ENCODE results near the gene LPAR3. TPM values are rescaled to one million over a fixed set of nuclear protein-coding genes. Genes with fewer than 3 reads are reported as not detected.

Gene LPAR3
- total and polyA plus RNA-seq, 2 donors (not counting 1 experiment from before 2014, with no cell fraction given), result not detected

- POLR2A ChIA-PET, result no interaction called here
- 85% methylated on average over 3 of the region's 3 CpGs for WGBS (ENCODE audit: insufficient coverage)
- TF ChIP-seq EZH2 (IDR thresholded peaks at IDR 0.05; ENCODE audit: borderline replicate concordance, insufficient read depth, low read depth, low read length, poor library complexity, severe bottlenecking), result no peak
- TF ChIP-seq CTCF (IDR thresholded peaks at IDR 0.05), result no peak
Observed at GRCh38 chr1:84827555-84827954, 65.5 kb downstream of the LPAR3 start.

GRCh38 chr1:84825161-84825560 lies 67.8 kb downstream of the LPAR3 start:
- DNase-seq (no peak), ATAC-seq (ENCODE audit: low read depth) (no peak)
- Histone ChIP-seq H3K27ac (ENCODE audit: low read length in 2 of 2) (no peak overlapping the region), H3K9ac (ENCODE audit: low read length) (no peak overlapping the region), H3K9me3 (ENCODE audit: control extremely low read depth in 1 of 3, control insufficient read depth in 2 of 3, insufficient read depth in 1 of 3, low read length in 2 of 3) (no peaks in the 10 kb centered on the region), H4K20me1 (ENCODE audit: control insufficient read depth, insufficient read depth, low read length, poor library complexity, severe bottlenecking) (no peaks in the 10 kb centered on the region), H3K27me3 (replicated peaks in 1 of 4; ENCODE audit: control extremely low read depth in 1 of 4, control insufficient read depth in 3 of 4, insufficient read depth in 4 of 4, low read length in 3 of 4) (peaks cover 0 to 4% (median 0%) of the 10 kb centered on the region in 4 experiments), H3K4me2 (replicated peaks; ENCODE audit: low read depth, low read length, poor library complexity, severe bottlenecking) (no peak overlapping the region), H3K4me3 (ENCODE audit: control extremely low read depth in 1 of 5, extremely low read depth in 1 of 5, insufficient read depth in 1 of 5, low read depth in 2 of 5, low read length in 4 of 5) (no peak overlapping the region), H3K79me2 (ENCODE audit: control insufficient read depth, insufficient read depth, low read length) (no peaks in the 10 kb centered on the region), H2AFZ (ENCODE audit: insufficient read depth, low read depth, low read length, poor library complexity, severe bottlenecking) (no peak overlapping the region), H3K4me1 (ENCODE audit: control insufficient read depth in 2 of 2, insufficient read depth in 2 of 2, low read length in 2 of 2) (no peaks in the 10 kb centered on the region), H3K36me3 (replicated peaks in 1 of 2; ENCODE audit: control extremely low read depth in 1 of 2, control insufficient read depth in 1 of 2, extremely low read depth in 1 of 2, insufficient read depth in 2 of 2, low read length in 1 of 2) (no peaks in the 10 kb centered on the region)
- WGBS (ENCODE audit: insufficient coverage), result 75% methylated on average over 1 of the region's 3 CpGs
- no peak overlapping the region for H3K4me3 Mint-ChIP-seq
- POLR2A ChIA-PET, result no interaction called here
- peaks cover 10% of the 10 kb centered on the region for H3K27me3 Mint-ChIP-seq
- intact Hi-C loops (cut with micrococcal nuclease), result no loop called here
- H3K27ac Mint-ChIP-seq, result no peak overlapping the region
- no peaks in the 10 kb centered on the region for H3K9me3 Mint-ChIP-seq (ENCODE audit: insufficient read depth)
- CTCF ChIA-PET, result no interaction called here
- TF ChIP-seq EZH2 (IDR thresholded peaks at IDR 0.05; ENCODE audit: borderline replicate concordance, insufficient read depth, low read depth, low read length, poor library complexity, severe bottlenecking), result no peak
- TF ChIP-seq CTCF (IDR thresholded peaks at IDR 0.05), result no peak
- no peaks in the 10 kb centered on the region for H3K4me1 Mint-ChIP-seq

More at GRCh38 chr1:84827555-84827954, 65.5 kb downstream of the LPAR3 start:
- H3K36me3 ChIP-seq (replicated peaks in 1 of 2; ENCODE audit: control extremely low read depth in 1 of 2, control insufficient read depth in 1 of 2, extremely low read depth in 1 of 2, insufficient read depth in 2 of 2, low read length in 1 of 2), result no peaks in the 10 kb centered on the region
- no peaks in the 10 kb centered on the region for H3K4me1 ChIP-seq (ENCODE audit: control insufficient read depth in 2 of 2, insufficient read depth in 2 of 2, low read length in 2 of 2)
- H2AFZ ChIP-seq (ENCODE audit: insufficient read depth, low read depth, low read length, poor library complexity, severe bottlenecking), result no peak overlapping the region
- no peaks in the 10 kb centered on the region for H4K20me1 ChIP-seq (ENCODE audit: control insufficient read depth, insufficient read depth, low read length, poor library complexity, severe bottlenecking)
- ATAC-seq (ENCODE audit: low read depth), result no peak
- H3K9ac ChIP-seq (ENCODE audit: low read length), result no peak overlapping the region
- H3K4me1 Mint-ChIP-seq, result no peaks in the 10 kb centered on the region
- no peaks in the 10 kb centered on the region for H3K9me3 ChIP-seq (ENCODE audit: control extremely low read depth in 1 of 3, control insufficient read depth in 2 of 3, insufficient read depth in 1 of 3, low read length in 2 of 3)
- no peak overlapping the region for H3K4me3 ChIP-seq (ENCODE audit: control extremely low read depth in 1 of 5, extremely low read depth in 1 of 5, insufficient read depth in 1 of 5, low read depth in 2 of 5, low read length in 4 of 5)
- peaks cover 0 to 4% (median 0%) of the 10 kb centered on the region in 4 experiments for H3K27me3 ChIP-seq (replicated peaks in 1 of 4; ENCODE audit: control extremely low read depth in 1 of 4, control insufficient read depth in 3 of 4, insufficient read depth in 4 of 4, low read length in 3 of 4)
- DNase-seq, result no peak
- H3K79me2 ChIP-seq (ENCODE audit: control insufficient read depth, insufficient read depth, low read length), result no peaks in the 10 kb centered on the region
- peaks cover 10% of the 10 kb centered on the region for H3K27me3 Mint-ChIP-seq
- H3K27ac ChIP-seq (ENCODE audit: low read length in 2 of 2), result no peak overlapping the region
- no peak overlapping the region for H3K4me2 ChIP-seq (replicated peaks; ENCODE audit: low read depth, low read length, poor library complexity, severe bottlenecking)
- CTCF ChIA-PET, result no interaction called here
- no peaks in the 10 kb centered on the region for H3K9me3 Mint-ChIP-seq (ENCODE audit: insufficient read depth)
- H3K27ac Mint-ChIP-seq, result no peak overlapping the region
- no peak overlapping the region for H3K4me3 Mint-ChIP-seq
- intact Hi-C loops (cut with micrococcal nuclease), result no loop called here

All from B cell (primary cell).